Neural cell (in vitro differentiated cells): ENCODE results near the gene DPP6.

Experiments used
- CTCF ChIP-seq: fragments of 450-650 bp; IDR thresholded peaks from 2 replicates; pipeline ENCODE4 v1.5.1; 2014; ENCODE audit warnings: antibody characterized with exemption, mild to moderate bottlenecking, moderate library complexity; ENCODE audit not compliant: poor library complexity, severe bottlenecking
- EP300 ChIP-seq: fragments of 450-650 bp; conservative IDR thresholded peaks from 2 replicates; pipeline ENCODE4 v1.6.1; 2014; ENCODE audit warnings: antibody characterized with exemption, mild to moderate bottlenecking, moderate library complexity; ENCODE audit not compliant: poor library complexity, severe bottlenecking
- EZH2 ChIP-seq: fragments of 200-600, 300-800 bp; shearing (Covaris generic), sonication (generic); IDR thresholded peaks from 2 replicates; pipeline ENCODE4 v1.6.1; 2014; ENCODE audit warnings: antibody characterized with exemption, low read length, borderline replicate concordance, mild to moderate bottlenecking; ENCODE audit not compliant: insufficient read depth, poor library complexity, severe bottlenecking
- RAD21 ChIP-seq: fragments of 450-650 bp; conservative IDR thresholded peaks from 2 replicates; pipeline ENCODE4 v1.6.1; 2014; ENCODE audit warnings: antibody characterized with exemption, mild to moderate bottlenecking, moderate library complexity
- REST ChIP-seq: IDR thresholded peaks from 2 replicates; pipeline ENCODE4 v1.6.1; 2012; ENCODE audit warnings: borderline replicate concordance

- TF ChIP-seq CTCF (no peak), EP300 (no peak), EZH2 (no peak), REST (no peak), RAD21 (no peak)
Measured at GRCh38 chr7:154415709-154416399, 363.7 kb downstream of the DPP6 start.
